Glutamatergic neuron (in vitro differentiated cells): Measurements from ENCODE around the gene PFAS. TPM values are rescaled to one million over a fixed set of nuclear protein-coding genes. Genes with fewer than 3 reads are reported as not detected.

Experiments used
- DNase-seq: peaks from one replicate; pipeline ENCODE4 v3.0.0; 2022
- H3K27ac Mint-ChIP-seq: one replicate; pipeline ENCODE4 v1.8.0; 2020; ENCODE audit warnings: mild to moderate bottlenecking, mixed read lengths, inconsistent platforms; ENCODE audit not compliant: unreplicated experiment
- H3K27me3 Mint-ChIP-seq: one replicate; pipeline ENCODE4 v1.8.0; 2020; ENCODE audit warnings: mild to moderate bottlenecking, moderate library complexity, mixed read lengths, inconsistent platforms; ENCODE audit not compliant: unreplicated experiment
- H3K36me3 Mint-ChIP-seq: one replicate; pipeline ENCODE4 v1.8.0; 2020; ENCODE audit warnings: mild to moderate bottlenecking, mixed read lengths, inconsistent platforms; ENCODE audit not compliant: unreplicated experiment
- H3K4me1 Mint-ChIP-seq: one replicate; pipeline ENCODE4 v1.8.0; 2020; ENCODE audit warnings: mild to moderate bottlenecking, low read depth, mixed read lengths, inconsistent platforms; ENCODE audit not compliant: unreplicated experiment
- H3K4me3 Mint-ChIP-seq: one replicate; pipeline ENCODE4 v1.8.0; 2020; ENCODE audit warnings: mild to moderate bottlenecking, mixed read lengths, inconsistent platforms; ENCODE audit not compliant: unreplicated experiment
- H3K9me3 Mint-ChIP-seq: one replicate; pipeline ENCODE4 v1.8.0; 2020; ENCODE audit warnings: mild to moderate bottlenecking, moderate library complexity, mixed read lengths, inconsistent platforms; ENCODE audit not compliant: unreplicated experiment
- total RNA-seq: library from RNA; stranded (reverse); fragmentation: NEBNext Ultra II Directional; extraction: Animal tissue kit (Norgen Biotek cat#: 25700); gene quantifications from one replicate; pipeline ENCODE4 v1.2.1, GENCODE V29; 2021; ENCODE audit not compliant: unreplicated experiment
- TF ChIP-seq, protein P1 (sequence below): fragments of 200-600 bp; sonication (generic); IDR thresholded peaks from one replicate; pipeline ENCODE4 v1.5.0; 2021; ENCODE audit not compliant: partially characterized antibody, unreplicated experiment

The PFAS gene
- total RNA-seq, 1 donor from 2014 or later = 74.6 TPM

- H3K9me3 Mint-ChIP-seq = peaks cover 56% of the 10 kb centered on the region
- H3K27me3 Mint-ChIP-seq = peaks cover 47% of the 10 kb centered on the region
- DNase-seq = no peak
Measured at GRCh38 chr17:8222380-8222629, 26.8 kb upstream of the PFAS start.

GRCh38 chr17:8222630-8223355 lies 26.3 kb upstream of the PFAS start:
- DNase-seq = peak; percentile 88
- peak overlapping the region; percentile 100 for H3K27ac Mint-ChIP-seq
- H3K4me1 Mint-ChIP-seq = peaks cover 12% of the 10 kb centered on the region
- H3K27me3 Mint-ChIP-seq = peaks cover 50% of the 10 kb centered on the region
- peak overlapping the region; percentile 94 for H3K4me3 Mint-ChIP-seq
- peaks cover 20% of the 10 kb centered on the region for H3K36me3 Mint-ChIP-seq
- H3K9me3 Mint-ChIP-seq = peaks cover 59% of the 10 kb centered on the region
- TF ChIP-seq, protein P1, sequence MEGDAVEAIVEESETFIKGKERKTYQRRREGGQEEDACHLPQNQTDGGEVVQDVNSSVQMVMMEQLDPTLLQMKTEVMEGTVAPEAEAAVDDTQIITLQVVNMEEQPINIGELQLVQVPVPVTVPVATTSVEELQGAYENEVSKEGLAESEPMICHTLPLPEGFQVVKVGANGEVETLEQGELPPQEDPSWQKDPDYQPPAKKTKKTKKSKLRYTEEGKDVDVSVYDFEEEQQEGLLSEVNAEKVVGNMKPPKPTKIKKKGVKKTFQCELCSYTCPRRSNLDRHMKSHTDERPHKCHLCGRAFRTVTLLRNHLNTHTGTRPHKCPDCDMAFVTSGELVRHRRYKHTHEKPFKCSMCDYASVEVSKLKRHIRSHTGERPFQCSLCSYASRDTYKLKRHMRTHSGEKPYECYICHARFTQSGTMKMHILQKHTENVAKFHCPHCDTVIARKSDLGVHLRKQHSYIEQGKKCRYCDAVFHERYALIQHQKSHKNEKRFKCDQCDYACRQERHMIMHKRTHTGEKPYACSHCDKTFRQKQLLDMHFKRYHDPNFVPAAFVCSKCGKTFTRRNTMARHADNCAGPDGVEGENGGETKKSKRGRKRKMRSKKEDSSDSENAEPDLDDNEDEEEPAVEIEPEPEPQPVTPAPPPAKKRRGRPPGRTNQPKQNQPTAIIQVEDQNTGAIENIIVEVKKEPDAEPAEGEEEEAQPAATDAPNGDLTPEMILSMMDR = no peak

More at GRCh38 chr17:8222380-8222629, 26.8 kb upstream of the PFAS start:
- TF ChIP-seq, protein P1 = no peak
- Mint-ChIP-seq H3K27ac (peak overlapping the region; percentile 100), H3K4me3 (peak overlapping the region; percentile 94), H3K36me3 (peaks cover 20% of the 10 kb centered on the region), H3K4me1 (peaks cover 12% of the 10 kb centered on the region)

- DNase-seq = peak; percentile 72
Measured at GRCh38 chr17:8223356-8224126, 25.5 kb upstream of the PFAS start.

DNA sequence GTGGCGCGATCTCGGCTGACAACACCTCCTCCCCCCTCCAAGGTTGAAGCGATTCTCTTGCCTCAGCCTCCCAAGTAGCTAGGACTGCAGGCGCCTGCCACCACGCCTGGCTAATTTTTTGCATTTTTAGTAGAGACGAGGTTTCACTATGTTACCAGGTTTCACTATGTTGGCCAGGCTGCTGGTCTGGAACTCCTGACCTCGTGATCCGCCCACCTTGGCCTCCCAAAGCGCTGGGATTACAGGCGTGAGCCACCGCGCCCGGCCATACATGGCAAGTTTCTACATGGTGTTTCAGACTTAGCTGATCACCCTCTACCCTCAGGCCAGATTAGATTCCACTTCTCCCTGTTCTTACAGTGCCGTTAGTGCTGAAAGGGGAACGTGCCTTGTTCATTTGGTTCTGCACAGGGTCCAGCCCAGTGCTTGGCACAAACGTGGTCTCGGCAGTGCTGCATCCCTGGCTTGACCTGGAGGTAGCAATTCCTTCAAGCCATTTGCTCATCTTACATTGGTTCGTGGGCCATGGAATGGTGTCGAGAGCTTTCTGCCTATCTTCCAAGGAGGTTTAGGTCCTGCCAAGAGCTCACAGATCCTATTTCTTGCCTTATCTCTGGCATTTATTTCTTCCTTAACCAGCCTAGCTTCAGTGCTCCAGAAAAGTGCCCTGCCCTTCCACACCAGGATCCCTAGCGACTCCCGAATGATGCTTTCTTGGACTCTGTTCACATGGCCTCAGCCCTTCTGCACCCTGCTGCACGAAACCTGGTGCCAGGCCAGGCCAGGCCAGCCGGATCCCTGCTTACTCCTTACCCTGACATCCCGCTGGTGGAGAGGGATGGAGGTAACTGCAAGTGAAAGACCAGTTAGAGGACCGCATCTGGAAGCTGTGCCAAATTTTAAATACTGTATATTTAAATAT lies 23.9 kb upstream of the PFAS start:
- Mint-ChIP-seq H3K36me3 (peaks cover 27% of the 10 kb centered on the region), H3K4me3 (peak overlapping the region; percentile 76), H3K27me3 (peaks cover 48% of the 10 kb centered on the region), H3K27ac (peak overlapping the region; percentile 82), H3K4me1 (peaks cover 12% of the 10 kb centered on the region), H3K9me3 (peaks cover 62% of the 10 kb centered on the region)
- TF ChIP-seq, protein P1 = no peak
- DNase-seq = no peak

More at GRCh38 chr17:8223356-8224126, 25.5 kb upstream of the PFAS start:
- Mint-ChIP-seq H3K27me3 (peaks cover 48% of the 10 kb centered on the region), H3K4me3 (peak overlapping the region; percentile 94), H3K27ac (peak overlapping the region; percentile 100), H3K36me3 (peaks cover 20% of the 10 kb centered on the region), H3K4me1 (peaks cover 12% of the 10 kb centered on the region), H3K9me3 (peaks cover 57% of the 10 kb centered on the region)
- TF ChIP-seq, protein P1 = no peak
